G401 (cell line): Measurements from ENCODE around the gene AFP. TPM values are rescaled to one million over a fixed set of nuclear protein-coding genes. Genes with fewer than 3 reads are reported as not detected.

Source experiments
- DNase-seq: peaks from one replicate; pipeline ENCODE4 v3.0.0-alpha.2; 2015; ENCODE audit warnings: low spot score
- in situ Hi-C: cut with HindIII; loops from 2 replicates; pipeline ENCODE4 v1.10.0; 2016; ENCODE audit warnings: low sequenced_read_pairs, mixed read lengths
- total RNA-seq: library from RNA; depleted of rRNA; stranded (reverse); fragments of >200 nt; shearing (Covaris generic); gene quantifications from 2 replicates; pipeline ENCODE4 v1.2.3, GENCODE V29; 2014; rRNA removed

The AFP gene
- total RNA-seq, 1 experiment from 2014 or later, result not detected

DNA sequence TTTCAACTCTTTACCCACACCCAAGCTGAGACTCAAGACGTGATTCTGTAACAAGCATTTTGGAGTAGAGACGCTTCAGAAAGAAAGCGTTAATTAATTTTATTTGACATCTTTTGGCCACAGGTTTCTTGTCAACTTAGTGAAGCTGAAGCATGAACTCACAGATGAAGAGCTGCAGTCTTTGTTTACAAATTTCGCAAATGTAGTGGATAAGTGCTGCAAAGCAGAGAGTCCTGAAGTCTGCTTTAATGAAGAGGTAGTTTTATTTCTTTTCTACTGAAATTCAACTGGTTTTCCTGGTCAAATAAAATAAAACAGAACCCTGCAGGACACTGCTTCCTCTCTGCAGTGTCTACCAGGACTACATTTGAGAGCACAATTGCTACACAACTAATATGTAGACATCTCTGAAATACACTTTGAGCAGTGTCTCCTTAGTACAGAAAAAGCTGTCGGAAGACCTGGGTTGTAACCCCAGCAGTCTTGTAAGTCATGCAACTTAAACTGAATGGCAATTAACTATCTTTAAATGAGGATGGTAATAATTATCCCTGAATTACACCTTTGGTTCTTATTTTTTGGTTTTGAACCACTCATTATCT, 65.7 kb downstream of the AFP start:
- DNase-seq, result no peak
- in situ Hi-C loops, result no loop called here

DNA sequence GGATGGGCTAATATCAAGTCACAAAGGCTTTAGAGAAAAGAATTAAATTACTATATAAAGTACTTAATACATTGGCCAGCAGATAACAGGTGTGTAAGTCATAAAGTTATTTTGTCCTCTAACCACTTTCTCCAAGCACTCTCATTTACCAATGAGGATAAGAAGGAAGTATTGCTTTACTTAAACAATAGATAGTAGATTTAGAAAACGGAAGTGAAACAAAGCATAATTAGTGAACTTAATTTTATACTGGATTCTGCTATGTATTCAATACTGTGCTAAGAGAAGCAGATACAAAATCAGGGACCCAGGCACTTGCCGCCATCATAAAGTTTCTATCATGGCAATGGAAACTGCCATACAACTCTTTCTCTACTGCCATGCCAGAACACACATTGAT, 69.5 kb downstream of the AFP start:
- DNase-seq, result no peak
- in situ Hi-C loops, result no loop called here

Other genes starting within 250 kb of the AFP start
- 38.7 and 50.5 TPM in 2 replicates for gene ANKRD17, start 177.4 kb upstream of the AFP start, total RNA-seq
- not detected in 2 replicates for gene ALB, start 31.9 kb upstream of the AFP start, total RNA-seq
- not detected in 2 replicates for gene AFM, start 45.5 kb downstream of the AFP start, total RNA-seq
- not detected in 2 replicates for gene RASSF6, start 184.2 kb downstream of the AFP start, total RNA-seq